ENCODE data around the gene CLRN2. TPM values are rescaled to one million over a fixed set of nuclear protein-coding genes. Genes with fewer than 3 reads are reported as not detected.

CLRN2 gene
- total and polyA plus RNA-seq, 2 of the 4 experiments (the other 2 are of a cell fraction), result not detected

GRCh38 chr4:17557880-17558279 is 42.9 kb downstream of the CLRN2 start:
- Histone ChIP-seq H4K91ac (ENCODE audit: insufficient read depth, low read depth, low read length) (no peak overlapping the region), H3K27ac (ENCODE audit: insufficient read depth, low read length) (no peak overlapping the region), H3K4me3 (ENCODE audit: insufficient read depth, low read depth, low read length) (no peak overlapping the region), H3K4ac (ENCODE audit: low read depth, low read length) (no peak overlapping the region), H3K27me3 (ENCODE audit: control insufficient read depth, insufficient read depth, low read length) (peaks cover 10% of the 10 kb centered on the region), H4K8ac (ENCODE audit: low read depth in 2 of 2, low read length in 2 of 2) (no peak overlapping the region), H2BK5ac (ENCODE audit: low read depth, low read length, poor library complexity, severe bottlenecking) (no peak overlapping the region), H4K5ac (ENCODE audit: low read depth, low read length) (no peak overlapping the region), H2AFZ (replicated peaks; ENCODE audit: low read length, poor library complexity) (no peak overlapping the region), H3K79me1 (ENCODE audit: low read depth in 1 of 2, low read length in 2 of 2) (no peaks in the 10 kb centered on the region), H2AK9ac (replicated peaks; ENCODE audit: low read depth, low read length, poor library complexity) (no peak overlapping the region), H2BK15ac (ENCODE audit: low read depth, low read length) (no peak overlapping the region), H2BK120ac (ENCODE audit: low read depth, low read length) (no peak overlapping the region), H3K4me1 (ENCODE audit: control insufficient read depth, insufficient read depth, low read length) (no peaks in the 10 kb centered on the region), H3K36me3 (ENCODE audit: control insufficient read depth, insufficient read depth, low read length) (no peaks in the 10 kb centered on the region), H4K20me1 (ENCODE audit: insufficient read depth, low read length) (no peaks in the 10 kb centered on the region), H3K9ac (ENCODE audit: low read depth, low read length) (no peak overlapping the region), H3K4me2 (ENCODE audit: low read depth, low read length) (no peak overlapping the region), H3K18ac (ENCODE audit: low read depth, low read length) (no peak overlapping the region), H3K9me1 (ENCODE audit: insufficient read depth, low read length) (no peaks in the 10 kb centered on the region), H3K56ac (ENCODE audit: extremely low read depth, insufficient read depth, low read length) (no peak overlapping the region), H2AK5ac (ENCODE audit: low read depth, low read length) (no peak overlapping the region), H2BK20ac (ENCODE audit: low read depth, low read length) (no peak overlapping the region), H3K14ac (replicated peaks; ENCODE audit: low read depth, low read length) (no peak overlapping the region), H3K9me3 (ENCODE audit: control insufficient read depth, insufficient read depth, low read length) (no peaks in the 10 kb centered on the region), H3K23ac (ENCODE audit: low read depth, low read length) (no peak overlapping the region)
- in situ Hi-C loops (cut with MboI; ENCODE audit: low sequenced_read_pairs), result no loop called here
- DNase-seq (peak; percentile 52), ATAC-seq (ENCODE audit: low read depth) (peak; percentile 63)
- ChIA-PET CTCF (interaction anchor here (1.2 kb wide), 1 partner anchor 9 kb away, joined by 3 read pairs; no protein-coding TSS in a partner anchor), POLR2A (ENCODE audit: unreplicated experiment) (no interaction called here)
- intact Hi-C loops (cut with micrococcal nuclease), result no loop called here
- no CpG with 5 or more reads among the region's 5 CpGs for WGBS, 2 experiments (ENCODE audit: extremely low coverage in 2 of 2, insufficient read length in 1 of 2)
- no TSS peak for BruUV-seq (replicated peaks)
- dilution Hi-C loops (cut with HindIII; ENCODE audit: low sequenced_read_pairs, unreplicated experiment), result no loop called here
- no peak for TF ChIP-seq USF2 (IDR thresholded peaks at IDR 0.05; ENCODE audit: low read depth, low read length)
- TF ChIP-seq MAZ (IDR thresholded peaks at IDR 0.05; ENCODE audit: borderline replicate concordance, low read depth, low read length), result peak; percentile 17; the same call in 1 of the 2 replicates
